LNCaP clone FGC (cell line): ENCODE measurements around the gene NDUFB10.
"Not testable (repeated sequence)": the region's sequence is repeated elsewhere in the genome, so short reads cannot be mapped to it uniquely, and the experiment has no call there.

Experiments
- DNase-seq: peaks from one replicate; pipeline ENCODE4 v3.0.0-alpha.2; 2011; ENCODE audit warnings: low read depth
- H3K4me3 ChIP-seq: 2 replicates; pipeline ENCODE4 v1.5.1; 2011; ENCODE audit warnings: mild to moderate bottlenecking, low read depth, low read length, control low read depth
- CTCF ChIP-seq: IDR thresholded peaks from 2 replicates; pipeline ENCODE4 v1.5.1; 2012; ENCODE audit warnings: mild to moderate bottlenecking; ENCODE audit not compliant: control insufficient read depth, insufficient read depth; ENCODE audit errors: extremely low read depth

The NDUFB10 gene

GRCh38 chr16:1919327-1919998 lies 39.9 kb upstream of the NDUFB10 start:
- no peak for DNase-seq
- no peak for TF ChIP-seq CTCF
- H3K4me3 ChIP-seq, result no peak overlapping the region

GRCh38 chr16:1920122-1920521 lies 39.2 kb upstream of the NDUFB10 start:
- not testable (repeated sequence) for H3K4me3 ChIP-seq, DNase-seq

DNA sequence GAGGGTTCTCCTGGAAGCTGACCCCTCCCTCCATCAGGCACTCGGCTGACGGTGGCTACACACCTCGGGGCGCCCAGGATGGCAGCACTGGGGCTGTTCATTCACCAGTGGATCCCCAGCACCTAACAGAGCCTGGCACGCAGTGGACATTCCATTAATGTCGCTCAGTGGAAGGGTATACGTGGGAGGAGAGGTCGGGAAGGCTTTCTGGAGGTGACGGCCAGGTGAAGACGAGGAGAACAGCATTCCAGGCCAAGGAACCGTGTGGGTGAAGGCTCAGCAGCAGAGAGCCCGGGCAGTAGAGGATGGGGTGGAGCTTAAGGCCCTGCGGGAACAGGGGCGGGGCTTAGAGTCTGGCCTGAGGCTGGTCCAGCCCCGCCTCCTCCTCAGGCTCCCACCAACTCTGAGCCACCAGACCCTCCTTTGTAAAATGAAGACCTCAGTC lies 38.6 kb upstream of the NDUFB10 start:
- DNase-seq, result no peak
- TF ChIP-seq CTCF, result no peak

DNA sequence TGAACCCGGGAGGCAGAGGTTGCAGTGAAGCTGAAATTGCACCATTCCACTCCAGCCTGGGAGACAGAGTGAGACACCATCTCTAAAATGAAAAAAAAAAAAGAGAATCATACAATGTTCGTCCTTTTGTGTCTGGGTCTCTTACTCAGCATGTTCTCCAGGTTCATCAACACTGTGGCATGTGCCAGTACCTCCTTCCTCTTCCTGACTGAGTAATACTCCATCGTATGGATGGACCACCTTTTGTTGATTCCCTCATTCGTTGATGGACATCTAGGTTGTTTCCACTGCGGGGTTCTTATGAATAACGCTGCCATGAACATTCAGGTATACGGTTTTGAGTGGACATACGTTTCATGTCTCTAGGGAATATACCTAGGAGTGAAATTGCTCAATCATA lies 37.0 kb upstream of the NDUFB10 start:
- no peak for DNase-seq
- TF ChIP-seq CTCF, result no peak
- no peak overlapping the region for H3K4me3 ChIP-seq

More for the DNA sequence above, 38.6 kb upstream of the NDUFB10 start:
- no peak overlapping the region for H3K4me3 ChIP-seq

DNA sequence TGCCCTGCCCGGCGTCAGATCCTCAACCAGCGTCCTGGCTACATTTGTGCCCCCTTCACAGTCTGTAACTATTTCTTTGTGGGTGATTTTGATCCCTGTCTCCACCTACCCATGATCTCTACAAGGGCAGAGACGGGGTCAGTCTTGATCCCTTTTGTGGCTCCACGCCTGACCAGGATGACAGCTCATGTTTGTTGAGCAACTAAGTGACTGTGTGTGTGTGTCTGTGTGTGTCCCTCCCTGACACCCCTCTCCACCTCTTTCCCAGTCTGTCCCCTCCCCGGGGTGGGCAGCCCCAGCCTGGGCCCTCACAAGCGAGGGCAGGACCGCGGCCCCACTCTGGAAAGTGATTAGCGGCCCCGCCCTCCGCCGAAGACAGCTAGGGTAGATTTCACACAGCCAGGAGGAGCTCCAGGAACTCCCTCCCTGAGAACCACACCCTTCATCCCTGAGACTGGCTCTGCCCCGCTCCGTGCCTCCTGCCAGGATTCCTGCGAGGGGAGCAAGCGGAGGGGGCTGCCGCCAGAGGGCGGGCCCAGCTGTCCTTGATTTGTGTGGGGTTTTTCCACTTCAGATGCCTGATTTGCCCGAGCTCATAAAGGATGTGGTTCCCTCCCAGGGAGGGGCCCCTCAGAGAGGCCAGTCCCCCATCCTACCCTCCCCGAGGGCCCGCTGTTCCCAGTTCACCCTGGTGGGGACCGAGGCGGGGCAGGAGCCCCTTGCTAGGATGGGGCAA lies 35.9 kb upstream of the NDUFB10 start:
- no peak for DNase-seq
- no peak overlapping the region for H3K4me3 ChIP-seq
- TF ChIP-seq CTCF, result no peak

DNA sequence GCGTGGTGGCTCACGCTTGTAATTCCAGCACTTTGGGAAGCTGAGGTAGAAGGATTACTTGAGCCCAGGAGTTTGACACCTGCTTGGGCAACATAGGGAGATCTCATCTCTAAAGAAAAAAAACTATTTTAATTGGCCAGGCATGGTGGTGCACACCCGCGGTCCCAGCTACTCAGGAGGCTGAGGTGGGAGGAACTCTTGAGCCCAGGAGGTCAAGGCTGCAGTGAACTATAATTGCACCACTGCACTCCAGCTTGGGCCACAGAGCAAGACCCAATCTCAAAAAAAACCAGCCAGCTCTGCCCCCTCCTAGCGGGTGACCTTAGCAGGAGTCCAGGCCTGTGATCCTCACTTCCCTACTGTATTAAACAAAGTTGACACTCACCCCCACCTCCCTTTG lies 35.2 kb upstream of the NDUFB10 start:
- no peak overlapping the region for H3K4me3 ChIP-seq
- no peak for DNase-seq
- no peak for TF ChIP-seq CTCF

- TF ChIP-seq CTCF, result no peak
- no peak for DNase-seq
- no peak overlapping the region for H3K4me3 ChIP-seq
These were observed 33.1 kb upstream of the NDUFB10 start for GRCh38 chr16:1926271-1926670.
